ENCODE data around the gene DNAH10.

GRCh38 chr12:123727878-123728277 is 34.2 kb upstream of the DNAH10 start:
- TF ChIP-seq CTCF (conservative IDR thresholded peaks at IDR 0.05; ENCODE audit: low read length): no peak
- TF ChIP-seq EZH2phosphoT487 (IDR thresholded peaks at IDR 0.05; ENCODE audit: borderline replicate concordance, low read depth, low read length): no peak
